Right lung (tissue), 10 donors: Measurements from ENCODE around the gene RPS6KA3. TPM values are rescaled to one million over a fixed set of nuclear protein-coding genes. Genes with fewer than 3 reads are reported as not detected.

Experiments used
- DNase-seq, 2 donors: peaks; one replicate each; pipeline ENCODE4 v3.0.0-alpha.2; 2013
- long read RNA-seq, 8 donors: transcript quantifications; one replicate each; lab custom pipeline, GENCODE V29; 2026
- polyA plus RNA-seq, 5 donors: library from polyadenylated mRNA; unstranded; fragments of 120-200 nt; gene quantifications; one replicate each; pipeline versions ENCODE4 v1.2.1 to v1.2.3, GENCODE V29; 2013; ENCODE audit warnings: inconsistent platforms in 1 of 5, low replicate concordance in 1 of 5; ENCODE audit not compliant: insufficient read length in 5 of 5, insufficient read depth in 1 of 5

Gene RPS6KA3
- polyA plus RNA-seq: 10 to 100 TPM; 26.4 to 51.0 (median 45.7) TPM
- long read RNA-seq, donor 1, full-length matches to known transcripts: 4 of 4 reads
- long read RNA-seq, donor 1, partial matches to known transcripts: 0 of 4 reads
- long read RNA-seq, donor 1, other reads (novel, unspliced or antisense): 0 of 4 reads
- long read RNA-seq, donor 2, full-length matches to known transcripts: 5 of 5 reads
- long read RNA-seq, donor 2, partial matches to known transcripts: 0 of 5 reads
- long read RNA-seq, donor 2, other reads (novel, unspliced or antisense): 0 of 5 reads
- long read RNA-seq, donor 3, full-length matches to known transcripts: 3 of 9 reads
- long read RNA-seq, donor 3, partial matches to known transcripts: 6 of 9 reads
- long read RNA-seq, donor 3, other reads (novel, unspliced or antisense): 0 of 9 reads
- long read RNA-seq, donor 4, full-length matches to known transcripts: 3 of 3 reads
- long read RNA-seq, donor 4, partial matches to known transcripts: 0 of 3 reads
- long read RNA-seq, donor 4, other reads (novel, unspliced or antisense): 0 of 3 reads
- long read RNA-seq, donor 5, full-length matches to known transcripts: 3 of 3 reads
- long read RNA-seq, donor 5, partial matches to known transcripts: 0 of 3 reads
- long read RNA-seq, donor 5, other reads (novel, unspliced or antisense): 0 of 3 reads
- long read RNA-seq, donor 6, full-length matches to known transcripts: 4 of 4 reads
- long read RNA-seq, donor 6, partial matches to known transcripts: 0 of 4 reads
- long read RNA-seq, donor 6, other reads (novel, unspliced or antisense): 0 of 4 reads
- long read RNA-seq, donor 7, full-length matches to known transcripts: 12 of 17 reads
- long read RNA-seq, donor 7, partial matches to known transcripts: 5 of 17 reads
- long read RNA-seq, donor 7, other reads (novel, unspliced or antisense): 0 of 17 reads
- long read RNA-seq, donor 8, full-length matches to known transcripts: 1 of 1 reads
- long read RNA-seq, donor 8, partial matches to known transcripts: 0 of 1 reads
- long read RNA-seq, donor 8, other reads (novel, unspliced or antisense): 0 of 1 reads

DNA sequence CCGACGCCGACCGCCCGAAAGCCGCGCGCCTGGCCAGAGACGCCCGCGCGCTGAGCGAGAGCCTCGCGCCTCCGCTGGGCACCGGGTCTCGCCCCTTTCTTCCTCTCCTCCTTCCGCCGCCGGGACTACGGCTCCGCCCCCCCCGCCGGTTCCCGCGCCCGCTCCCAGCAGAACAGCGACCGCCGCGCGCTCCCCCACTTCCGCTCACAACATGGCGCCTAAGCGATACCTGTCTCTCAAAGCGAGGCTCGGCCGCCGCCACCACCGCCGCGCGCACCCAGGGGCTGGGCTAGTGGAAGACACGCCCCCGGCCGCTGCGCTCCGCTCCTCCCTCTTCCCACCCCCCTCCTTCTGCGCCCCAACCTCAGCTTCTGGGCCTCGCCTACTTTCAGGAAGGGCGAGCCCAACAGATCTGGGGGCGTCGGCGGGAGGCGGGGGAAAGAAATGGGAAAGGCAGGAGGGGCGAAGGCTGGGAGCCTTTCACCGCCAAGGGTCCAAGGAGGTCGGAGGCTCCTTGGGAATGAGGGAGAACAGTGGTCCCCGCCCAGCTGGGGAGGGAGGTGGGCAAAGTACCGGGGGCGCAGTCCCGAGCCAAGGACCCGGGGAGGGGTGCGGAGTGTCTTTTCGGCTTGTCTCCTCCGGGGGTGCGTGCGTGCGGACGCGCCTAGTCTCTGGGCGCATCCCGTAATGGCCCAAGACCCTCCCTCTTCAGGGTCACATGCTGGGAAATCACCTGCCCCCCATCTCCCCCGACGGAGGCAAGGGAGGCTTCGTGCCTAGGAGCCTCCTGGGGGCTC lies at the start of gene RPS6KA3:
TSS of gene RPS6KA3 (minus strand) at position 100 of the 797 bp plus-strand sequence. CDS start 277 bp downstream, outside the sequence.
- DNase-seq: peak; percentile 86 to 90

- no peak for DNase-seq
These were observed 48.4 kb upstream of the RPS6KA3 start for GRCh38 chrX:20315140-20315539.

DNA sequence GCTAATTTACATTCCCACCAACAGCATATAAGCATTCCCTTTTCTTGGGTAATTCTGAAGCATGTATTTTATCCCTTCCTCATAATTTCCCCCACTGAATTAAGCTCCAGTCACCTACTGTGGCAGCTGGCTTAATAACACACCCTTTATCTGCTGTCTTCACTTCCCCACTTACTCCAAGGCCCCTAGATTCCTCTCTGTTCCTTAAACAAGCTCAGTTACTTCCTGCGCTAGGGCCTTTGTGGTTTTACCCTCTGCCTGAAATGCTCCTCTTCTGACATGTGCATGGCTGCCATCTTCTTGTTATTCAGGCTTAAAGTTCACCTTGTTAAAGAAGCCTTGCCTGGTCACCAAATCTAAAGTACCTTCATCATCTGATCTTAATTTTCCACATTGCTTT lies 47.2 kb upstream of the RPS6KA3 start:
- DNase-seq: no peak

GRCh38 chrX:20312018-20312417 lies 45.3 kb upstream of the RPS6KA3 start:
- no peak for DNase-seq

GRCh38 chrX:20311505-20311904 lies 44.8 kb upstream of the RPS6KA3 start:
- DNase-seq: no peak

DNA sequence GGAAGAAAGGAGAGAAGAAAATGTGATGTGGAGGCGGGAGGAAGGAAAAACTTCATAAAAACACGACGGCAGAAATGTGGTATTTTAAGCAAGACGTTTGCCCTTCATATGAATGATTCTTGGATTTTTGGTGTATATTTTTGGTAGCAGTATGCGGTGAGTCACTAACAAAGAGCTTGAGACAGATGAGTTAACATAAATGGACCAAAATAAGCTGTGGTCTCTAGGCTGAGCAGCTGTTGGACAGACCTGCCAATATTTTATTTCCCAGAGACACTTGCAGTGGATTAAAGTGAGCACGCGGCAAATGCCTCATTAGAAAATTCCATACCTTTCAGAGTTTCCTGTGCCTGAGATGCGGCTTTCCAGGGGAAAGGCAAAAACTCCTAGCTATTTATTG lies 43.1 kb upstream of the RPS6KA3 start:
- DNase-seq: no peak

GRCh38 chrX:20306668-20307067 lies 40.0 kb upstream of the RPS6KA3 start:
- no peak for DNase-seq

DNA sequence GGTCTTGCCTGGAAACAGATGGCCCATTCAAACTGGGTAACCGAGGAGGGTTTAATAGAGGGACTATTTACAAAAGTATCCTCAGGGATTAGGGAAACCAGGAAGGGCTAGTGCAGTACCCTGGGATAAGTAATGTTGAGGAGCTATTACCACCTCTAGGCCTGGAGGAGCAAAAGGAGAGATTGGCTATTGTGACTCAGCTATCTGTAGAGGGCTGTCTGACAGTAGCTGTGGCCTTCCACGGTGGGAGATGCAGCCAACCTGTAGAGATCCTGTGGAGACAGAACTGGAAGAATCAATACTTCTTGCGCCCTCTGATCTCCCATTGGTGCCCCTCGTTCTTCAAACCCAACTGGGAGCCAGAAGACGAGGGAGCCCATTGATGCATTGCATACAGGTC lies 34.1 kb upstream of the RPS6KA3 start:
- DNase-seq: no peak

- no peak for DNase-seq
These were observed 28.2 kb upstream of the RPS6KA3 start for GRCh38 chrX:20294957-20295356.

GRCh38 chrX:20294284-20294683 lies 27.6 kb upstream of the RPS6KA3 start:
- DNase-seq: no peak

- no peak for DNase-seq
These were observed 18.8 kb upstream of the RPS6KA3 start for GRCh38 chrX:20285511-20285910.

GRCh38 chrX:20284992-20285391 lies 18.3 kb upstream of the RPS6KA3 start:
- DNase-seq: no peak

GRCh38 chrX:20284444-20284843 lies 17.7 kb upstream of the RPS6KA3 start:
- DNase-seq: no peak

GRCh38 chrX:20280938-20281337 lies 14.2 kb upstream of the RPS6KA3 start:
- no peak for DNase-seq

DNA sequence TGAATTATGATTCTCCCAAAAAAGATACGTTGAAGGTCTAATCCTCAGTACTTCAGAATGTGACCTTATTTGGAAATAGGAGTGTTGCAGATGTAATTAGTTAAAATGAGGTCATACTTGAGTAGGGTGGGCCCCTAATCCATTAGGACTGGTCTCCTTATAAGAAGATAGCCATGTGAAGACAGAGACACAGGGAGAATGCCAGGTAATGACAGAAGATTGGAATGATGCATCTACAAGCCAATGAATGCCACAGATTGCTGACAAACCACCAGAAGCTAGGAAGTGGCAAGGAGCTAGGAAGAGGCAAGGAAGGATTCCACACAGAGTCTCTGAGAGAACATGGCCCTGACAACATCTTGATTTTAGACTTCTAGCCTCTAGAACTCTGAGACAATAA lies 7.4 kb upstream of the RPS6KA3 start:
- DNase-seq: no peak

DNA sequence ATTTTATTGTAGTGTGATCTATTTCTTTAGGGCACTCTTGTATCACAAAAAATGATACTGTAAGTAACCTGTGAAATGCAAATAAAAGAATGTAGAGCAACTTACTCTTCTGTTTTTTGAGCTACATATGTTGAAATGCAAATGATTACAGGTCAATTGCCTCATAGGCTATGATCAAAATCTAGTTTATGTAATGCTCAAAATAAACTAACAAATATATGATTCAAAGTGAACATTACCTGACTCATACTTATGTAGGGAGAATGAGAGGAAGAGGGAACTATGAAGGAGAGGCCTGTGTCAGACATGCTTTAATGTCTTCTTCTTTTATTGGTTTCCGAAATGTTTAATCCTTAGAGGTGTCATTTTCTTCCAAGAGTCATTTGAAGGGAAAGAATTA lies 5.0 kb upstream of the RPS6KA3 start:
- no peak for DNase-seq

DNA sequence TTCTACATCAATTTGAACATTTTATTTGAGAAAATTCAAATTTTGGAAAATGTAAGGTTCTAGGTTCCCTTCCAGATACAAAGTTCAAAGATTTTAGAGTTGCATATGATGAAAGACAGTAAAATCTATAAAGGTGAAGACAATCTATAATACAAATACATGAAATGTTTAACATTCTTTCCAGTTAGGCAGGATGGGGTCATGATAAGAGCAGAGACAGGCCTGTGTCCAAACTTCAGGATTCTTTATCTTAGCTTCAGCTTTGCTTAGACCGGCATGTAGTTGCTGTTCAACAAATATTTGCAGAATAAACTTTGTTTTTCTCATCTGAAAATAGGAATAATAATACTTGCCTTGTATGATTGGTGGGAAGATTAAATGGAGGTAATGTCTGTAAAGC lies 4.5 kb upstream of the RPS6KA3 start:
- DNase-seq: no peak

GRCh38 chrX:20270562-20270890 lies 3.8 kb upstream of the RPS6KA3 start:
- DNase-seq: no peak

DNA sequence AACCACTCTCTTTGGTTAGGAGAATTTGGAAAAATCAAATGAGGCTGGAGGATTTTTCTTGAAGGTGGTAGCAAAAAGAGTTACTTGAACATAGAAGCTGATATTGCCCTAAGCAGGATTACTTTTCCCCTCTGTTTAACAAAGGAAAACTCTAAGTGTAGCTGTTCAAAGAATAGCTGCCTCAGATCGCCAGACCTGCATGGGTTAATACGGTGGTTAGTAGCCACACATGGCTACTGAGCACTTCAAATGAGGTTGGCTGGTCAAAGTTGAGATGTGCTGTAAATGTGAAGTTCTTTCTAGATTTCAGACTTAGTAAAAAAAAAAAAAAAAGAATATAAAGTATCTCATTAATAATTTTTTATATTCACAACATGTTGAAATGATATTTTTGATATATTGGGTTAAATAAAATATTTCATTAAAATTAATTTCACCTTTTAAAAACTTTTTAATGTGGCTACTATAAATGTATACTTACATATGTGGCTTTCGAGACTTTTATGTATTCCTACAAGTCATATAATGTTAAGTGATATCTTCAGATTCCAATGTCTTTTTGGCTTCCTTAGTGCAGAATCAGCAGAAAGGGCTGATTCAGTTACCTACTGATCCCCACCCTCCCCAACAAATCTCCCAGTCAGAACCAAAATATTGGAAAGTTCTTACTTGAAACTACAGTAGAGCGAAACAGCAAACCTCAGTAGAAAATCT lies 3.3 kb upstream of the RPS6KA3 start:
- no peak for DNase-seq

- DNase-seq: peak; percentile 63 to 66
These were observed 1.4 kb upstream of the RPS6KA3 start for GRCh38 chrX:20267931-20268701.
